Suprapubic skin (tissue), 4 donors: ENCODE data around the gene GREB1L. TPM values are rescaled to one million over a fixed set of nuclear protein-coding genes. Genes with fewer than 3 reads are reported as not detected.

Experiments
- DNase-seq, 2 donors: peaks; one replicate each; pipeline ENCODE4 v3.0.0-alpha.2; 2019; ENCODE audit warnings: low spot score in 2 of 2
- H3K27ac ChIP-seq: fragments of 200-600 bp; sonication (generic); one replicate; pipeline ENCODE4 v1.5.1; 2019
- H3K27me3 ChIP-seq: fragments of 200-600 bp; sonication (generic); one replicate; pipeline ENCODE4 v1.5.1; 2019
- H3K36me3 ChIP-seq: fragments of 200-600 bp; sonication (generic); one replicate; pipeline ENCODE4 v1.5.1; 2019
- H3K4me1 ChIP-seq: fragments of 200-600 bp; sonication (generic); one replicate; pipeline ENCODE4 v1.5.1; 2019
- H3K4me3 ChIP-seq: fragments of 200-600 bp; sonication (generic); one replicate; pipeline ENCODE4 v1.5.1; 2019; ENCODE audit warnings: mild to moderate bottlenecking
- H3K9me3 ChIP-seq: fragments of 200-600 bp; sonication (generic); one replicate; pipeline ENCODE4 v1.5.1; 2019
- EP300 ChIP-seq: sonication (generic); formaldehyde crosslinking; IDR thresholded peaks from one replicate; pipeline ENCODE4 v1.6.1; 2017; ENCODE audit warnings: antibody characterized with exemption
- POLR2A ChIP-seq, 2 donors: fragments of 450-650 bp; IDR thresholded peaks; one replicate each; pipeline ENCODE4 v1.6.1; 2017; ENCODE audit warnings: antibody characterized with exemption in 2 of 2, mild to moderate bottlenecking in 2 of 2, moderate library complexity in 2 of 2
- POLR2AphosphoS5 ChIP-seq, 3 donors: sonication (generic); formaldehyde crosslinking; IDR thresholded peaks; one replicate each; pipeline ENCODE4 v1.6.1; 2017; ENCODE audit warnings: antibody characterized with exemption in 3 of 3
- WGBS: methylation state at CpG from one replicate; pipeline ENCODE4 v1.1.5; 2018; 5-methylcytosine and 5-hydroxymethylcytosine counted together
- total RNA-seq, 4 donors: library from RNA; depleted of rRNA; stranded (reverse); fragments of >200 nt; gene quantifications; one replicate each; pipeline ENCODE4 v1.1.0, GENCODE V29; 2016
- TF ChIP-seq, protein P1 (sequence below), 2 donors: fragments of 200-600 bp in 1 of 2; fragments of 450-650 bp in 1 of 2; sonication (generic) in 1 of 2; IDR thresholded peaks; one replicate each; pipeline ENCODE4 v1.5.1; 2016 to 2019; ENCODE audit warnings: antibody characterized with exemption in 2 of 2, mild to moderate bottlenecking in 1 of 2, moderate library complexity in 1 of 2

GREB1L gene
- total RNA-seq, 4 donors from 2014 or later = 1.6 to 7.6 (median 3.7) TPM

DNA sequence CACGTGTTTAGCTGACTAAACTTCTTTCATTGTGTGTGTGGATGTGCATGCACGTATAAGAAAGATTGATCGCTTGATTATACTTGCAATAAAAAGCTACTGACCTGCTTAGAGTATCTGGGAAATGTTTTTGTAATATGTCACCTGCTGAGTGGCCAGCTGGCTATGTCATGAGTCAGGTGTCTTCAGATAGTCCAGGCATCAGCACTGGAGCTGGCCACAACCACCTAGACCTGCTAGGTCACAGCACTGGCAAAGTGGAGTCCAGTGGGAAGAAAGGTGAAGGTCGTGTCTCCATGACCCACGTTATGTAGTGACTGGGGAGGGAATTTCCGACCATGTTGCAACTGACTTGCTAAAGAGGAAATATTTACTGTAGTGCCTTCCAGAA lies 211.5 kb downstream of the GREB1L start:
- H3K4me1 ChIP-seq = no peaks in the 10 kb centered on the region
- H3K9me3 ChIP-seq = no peaks in the 10 kb centered on the region
- WGBS = 71% methylated on average over 6 of the region's 6 CpGs
- H3K36me3 ChIP-seq = no peaks in the 10 kb centered on the region
- no peak overlapping the region for H3K4me3 ChIP-seq
- no peaks in the 10 kb centered on the region for H3K27me3 ChIP-seq
- H3K27ac ChIP-seq = no peak overlapping the region
- TF ChIP-seq EP300 (no peak), POLR2A (IDR thresholded peaks at IDR 0.05) (no peak), POLR2AphosphoS5 (IDR thresholded peaks at IDR 0.05) (no peak)
- TF ChIP-seq, protein P1, sequence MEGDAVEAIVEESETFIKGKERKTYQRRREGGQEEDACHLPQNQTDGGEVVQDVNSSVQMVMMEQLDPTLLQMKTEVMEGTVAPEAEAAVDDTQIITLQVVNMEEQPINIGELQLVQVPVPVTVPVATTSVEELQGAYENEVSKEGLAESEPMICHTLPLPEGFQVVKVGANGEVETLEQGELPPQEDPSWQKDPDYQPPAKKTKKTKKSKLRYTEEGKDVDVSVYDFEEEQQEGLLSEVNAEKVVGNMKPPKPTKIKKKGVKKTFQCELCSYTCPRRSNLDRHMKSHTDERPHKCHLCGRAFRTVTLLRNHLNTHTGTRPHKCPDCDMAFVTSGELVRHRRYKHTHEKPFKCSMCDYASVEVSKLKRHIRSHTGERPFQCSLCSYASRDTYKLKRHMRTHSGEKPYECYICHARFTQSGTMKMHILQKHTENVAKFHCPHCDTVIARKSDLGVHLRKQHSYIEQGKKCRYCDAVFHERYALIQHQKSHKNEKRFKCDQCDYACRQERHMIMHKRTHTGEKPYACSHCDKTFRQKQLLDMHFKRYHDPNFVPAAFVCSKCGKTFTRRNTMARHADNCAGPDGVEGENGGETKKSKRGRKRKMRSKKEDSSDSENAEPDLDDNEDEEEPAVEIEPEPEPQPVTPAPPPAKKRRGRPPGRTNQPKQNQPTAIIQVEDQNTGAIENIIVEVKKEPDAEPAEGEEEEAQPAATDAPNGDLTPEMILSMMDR (IDR thresholded peaks at IDR 0.05) = no peak
- no peak for DNase-seq

DNA sequence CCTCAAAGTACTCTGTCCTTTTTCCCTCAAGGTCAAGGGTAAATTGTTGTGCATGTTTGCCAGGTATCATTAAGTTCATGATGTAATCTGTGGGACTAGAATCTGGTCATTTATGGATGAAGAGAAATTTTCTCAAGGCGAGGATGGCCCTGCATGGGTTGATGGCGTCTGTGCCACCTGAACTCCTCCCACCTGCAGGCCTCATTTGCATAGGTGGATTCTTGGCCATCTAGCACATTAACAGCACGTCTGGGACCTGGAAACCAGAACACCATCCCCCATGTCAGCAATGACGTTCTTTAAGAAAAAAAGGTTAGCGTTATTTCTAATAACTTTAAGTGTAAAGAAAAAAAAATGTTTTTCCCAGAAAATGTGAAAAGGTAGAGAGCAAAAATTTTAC lies 212.7 kb downstream of the GREB1L start:
- H3K36me3 ChIP-seq = no peaks in the 10 kb centered on the region
- no peaks in the 10 kb centered on the region for H3K9me3 ChIP-seq
- H3K27ac ChIP-seq = no peak overlapping the region
- H3K27me3 ChIP-seq = no peaks in the 10 kb centered on the region
- no peaks in the 10 kb centered on the region for H3K4me1 ChIP-seq
- TF ChIP-seq EP300 = no peak
- no peak for TF ChIP-seq POLR2AphosphoS5 (IDR thresholded peaks at IDR 0.05)
- TF ChIP-seq POLR2A (IDR thresholded peaks at IDR 0.05) = no peak
- TF ChIP-seq, protein P1 (IDR thresholded peaks at IDR 0.05) = no peak
- WGBS = 83% methylated on average over 5 of the region's 5 CpGs
- H3K4me3 ChIP-seq = no peak overlapping the region
- DNase-seq = no peak

DNA sequence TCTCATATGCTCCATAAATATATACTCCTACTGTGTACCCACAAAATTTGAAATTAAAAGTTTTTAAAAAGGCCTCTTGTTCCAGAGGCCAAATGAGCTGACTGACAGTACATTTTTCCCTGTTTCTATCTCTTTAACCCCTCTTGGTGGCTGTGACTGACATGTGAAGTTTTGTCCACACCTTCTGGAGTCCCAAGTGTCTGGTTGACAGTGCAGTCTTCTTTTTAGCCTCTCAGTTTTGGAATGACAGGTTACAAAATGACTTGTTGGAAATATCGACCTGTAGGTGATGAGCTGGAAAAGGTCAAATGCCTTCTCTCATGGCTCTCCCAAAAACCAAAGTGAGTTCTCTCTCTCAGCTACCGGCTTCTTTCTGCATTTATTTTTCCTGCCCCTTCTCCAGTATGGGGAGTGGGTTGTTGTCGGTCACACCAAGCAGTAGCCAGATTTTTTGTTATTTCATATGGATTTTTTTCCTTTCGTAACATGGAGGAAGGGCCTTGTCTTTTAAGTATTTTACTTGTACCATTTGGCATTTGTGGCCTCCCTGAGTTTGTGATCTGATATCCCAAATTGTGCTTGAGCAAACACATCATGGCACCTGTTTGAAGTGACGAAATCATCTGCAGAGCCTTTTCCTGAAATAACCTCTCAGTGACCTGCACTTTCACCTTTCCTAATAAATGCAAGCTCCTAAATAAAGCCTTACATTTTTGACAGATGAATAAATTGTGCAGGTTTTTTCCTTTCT lies 214.6 kb downstream of the GREB1L start:
- Histone ChIP-seq H3K4me1 (no peaks in the 10 kb centered on the region), H3K4me3 (no peak overlapping the region), H3K27ac (no peak overlapping the region), H3K9me3 (no peaks in the 10 kb centered on the region), H3K27me3 (no peaks in the 10 kb centered on the region), H3K36me3 (no peaks in the 10 kb centered on the region)
- 89% methylated on average over 5 of the region's 5 CpGs for WGBS
- TF ChIP-seq POLR2A (IDR thresholded peaks at IDR 0.05) (no peak), POLR2AphosphoS5 (IDR thresholded peaks at IDR 0.05) (no peak), EP300 (no peak)
- TF ChIP-seq, protein P1 (IDR thresholded peaks at IDR 0.05) = no peak
- DNase-seq = no peak

DNA sequence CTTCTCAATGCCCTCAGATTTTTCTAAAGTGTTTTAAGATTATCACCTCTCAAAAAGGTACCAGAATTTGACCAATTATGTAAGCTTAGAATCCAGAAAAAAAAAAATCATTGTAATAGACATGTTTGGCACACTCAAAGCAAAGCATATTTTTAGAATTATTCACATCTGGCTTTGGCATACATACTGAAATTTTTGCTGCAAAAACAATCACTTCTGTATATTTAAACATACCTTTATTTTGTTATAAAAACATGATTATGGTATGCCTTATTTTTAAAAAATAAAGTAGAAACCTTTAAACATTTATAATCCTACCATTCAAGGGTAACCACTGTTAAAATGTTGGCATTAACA lies 215.1 kb downstream of the GREB1L start:
- H3K27ac ChIP-seq = no peak overlapping the region
- DNase-seq = no peak
- no peak overlapping the region for H3K4me3 ChIP-seq
- H3K27me3 ChIP-seq = no peaks in the 10 kb centered on the region
- no peaks in the 10 kb centered on the region for H3K4me1 ChIP-seq
- no peak for TF ChIP-seq POLR2A (IDR thresholded peaks at IDR 0.05)
- TF ChIP-seq, protein P1 (IDR thresholded peaks at IDR 0.05) = no peak
- no peak for TF ChIP-seq EP300
- no peak for TF ChIP-seq POLR2AphosphoS5 (IDR thresholded peaks at IDR 0.05)
- H3K36me3 ChIP-seq = no peaks in the 10 kb centered on the region
- no peaks in the 10 kb centered on the region for H3K9me3 ChIP-seq

DNA sequence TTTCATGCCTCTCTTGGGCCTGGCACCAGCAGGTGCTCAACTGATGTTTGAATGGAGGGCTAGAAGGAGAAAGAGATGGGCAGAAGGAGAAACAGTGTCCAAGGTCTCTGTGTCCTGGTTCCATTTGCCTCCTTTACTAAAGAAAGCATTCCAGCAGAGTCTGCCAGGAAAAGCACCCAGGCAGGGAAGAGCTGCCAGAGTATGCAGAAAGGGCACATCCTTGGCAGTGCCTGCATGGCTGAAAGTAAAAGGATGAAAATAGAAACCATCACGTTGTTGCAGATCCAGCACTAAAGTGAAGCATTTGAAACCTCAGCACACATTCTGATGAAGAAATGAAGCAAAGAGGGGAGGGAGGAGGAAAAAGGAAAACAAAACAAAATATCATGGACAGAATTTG lies 216.3 kb downstream of the GREB1L start:
- H3K4me3 ChIP-seq = no peak overlapping the region
- H3K9me3 ChIP-seq = no peaks in the 10 kb centered on the region
- DNase-seq = no peak
- no peaks in the 10 kb centered on the region for H3K36me3 ChIP-seq
- TF ChIP-seq, protein P1 (IDR thresholded peaks at IDR 0.05) = no peak
- TF ChIP-seq EP300 (no peak), POLR2A (IDR thresholded peaks at IDR 0.05) (no peak), POLR2AphosphoS5 (IDR thresholded peaks at IDR 0.05) (no peak)
- no peaks in the 10 kb centered on the region for H3K27me3 ChIP-seq
- no peaks in the 10 kb centered on the region for H3K4me1 ChIP-seq
- H3K27ac ChIP-seq = no peak overlapping the region
- 38% methylated on average over 1 of the region's 1 CpG for WGBS
